GM21367 (cell line): ENCODE measurements around the gene MAEL.

ENCODE experiments used
- ATAC-seq: cut with Tn5 transposase; IDR thresholded peaks from one replicate; pipeline ENCODE4 v1.9.1; 2021; ENCODE audit not compliant: unreplicated experiment

Gene MAEL

GRCh38 chr1:167054946-167055630 lies 66.0 kb downstream of the MAEL start:
- ATAC-seq = no peak

- ATAC-seq = no peak
Observed at GRCh38 chr1:167056529-167057231, 67.6 kb downstream of the MAEL start.

- peak; percentile 75 for ATAC-seq
Observed at GRCh38 chr1:167057241-167057688, 68.2 kb downstream of the MAEL start.

GRCh38 chr1:167059045-167059808 lies 70.1 kb downstream of the MAEL start:
- ATAC-seq = no peak

GRCh38 chr1:167059809-167060107 lies 70.7 kb downstream of the MAEL start:
- ATAC-seq = no peak

- ATAC-seq = no peak
Observed at GRCh38 chr1:167060141-167061072, 71.3 kb downstream of the MAEL start.

- no peak for ATAC-seq
Observed at GRCh38 chr1:167061073-167061464, 72.0 kb downstream of the MAEL start.

GRCh38 chr1:167064621-167065020 lies 75.5 kb downstream of the MAEL start:
- no peak for ATAC-seq

GRCh38 chr1:167065471-167065870 lies 76.4 kb downstream of the MAEL start:
- no peak for ATAC-seq

GRCh38 chr1:167066333-167067122 lies 77.4 kb downstream of the MAEL start:
- ATAC-seq = peak; percentile 79

GRCh38 chr1:167067904-167068303 lies 78.8 kb downstream of the MAEL start:
- ATAC-seq = no peak

- no peak for ATAC-seq
Observed at GRCh38 chr1:167068761-167069160, 79.7 kb downstream of the MAEL start.

- ATAC-seq = no peak
Observed at GRCh38 chr1:167071286-167071685, 82.2 kb downstream of the MAEL start.
